GM12878 (cell line): Measurements from ENCODE around the gene SRP68. TPM values are rescaled to one million over a fixed set of nuclear protein-coding genes. Genes with fewer than 3 reads are reported as not detected.

Experiments
- ATF3 ChIP-seq: IDR thresholded peaks from 2 replicates; pipeline ENCODE4 v1.6.1; 2011; ENCODE audit warnings: low read depth, mild to moderate bottlenecking, low read length, moderate library complexity, borderline replicate concordance; ENCODE audit errors: extremely low read depth
- CTCF ChIP-seq, 3 experiments: IDR thresholded peaks in 2 of 3; conservative IDR thresholded peaks in 1 of 3; 2 replicates each; pipeline ENCODE4 v1.5.1; 2011; ENCODE audit warnings: low read depth in 3 of 3, low read length in 3 of 3, mild to moderate bottlenecking in 3 of 3, control low read depth in 2 of 3, moderate library complexity in 2 of 3, inconsistent platforms in 1 of 3, mixed read lengths in 1 of 3; ENCODE audit not compliant: control insufficient read depth in 2 of 3, insufficient read depth in 1 of 3; ENCODE audit errors: extremely low read depth in 1 of 3
- E4F1 ChIP-seq: fragments of 450-650 bp; IDR thresholded peaks from 2 replicates; pipeline ENCODE4 v1.6.1; 2018; ENCODE audit warnings: borderline replicate concordance, mild to moderate bottlenecking; ENCODE audit not compliant: partially characterized antibody
- MLLT1 ChIP-seq: fragments of 450-650 bp; IDR thresholded peaks from 2 replicates; pipeline ENCODE4 v1.6.1; 2016; ENCODE audit warnings: mild to moderate bottlenecking
- PAX8 ChIP-seq: fragments of 450-650 bp; IDR thresholded peaks from 2 replicates; pipeline ENCODE4 v1.6.1; 2017; ENCODE audit warnings: mild to moderate bottlenecking, moderate library complexity
- RB1 ChIP-seq: fragments of 450-650 bp; formaldehyde crosslinking; IDR thresholded peaks from 2 replicates; pipeline ENCODE4 v1.6.1; 2017; ENCODE audit warnings: mild to moderate bottlenecking, borderline replicate concordance
- RBBP5 ChIP-seq: fragments of 200-600 bp; sonication (generic); conservative IDR thresholded peaks from 2 replicates; pipeline ENCODE4 v1.6.1; 2016
- ZBTB40 ChIP-seq: fragments of 450-650 bp; IDR thresholded peaks from 2 replicates; pipeline ENCODE4 v1.6.1; 2016; ENCODE audit warnings: mild to moderate bottlenecking, moderate library complexity, borderline replicate concordance
- ZNF592 ChIP-seq: fragments of 450-650 bp; IDR thresholded peaks from 2 replicates; pipeline ENCODE4 v1.6.1; 2017; ENCODE audit warnings: mild to moderate bottlenecking, moderate library complexity
- ZSCAN29 ChIP-seq: fragments of 450-650 bp; IDR thresholded peaks from 2 replicates; pipeline ENCODE4 v1.6.1; 2017; ENCODE audit warnings: mild to moderate bottlenecking, moderate library complexity
- polyA plus RNA-seq, 11 experiments: library from polyadenylated mRNA; depleted of rRNA in 4 of 11; unstranded in 6 of 11; stranded (reverse) in 5 of 11; fragments of >200 nt; fragmentation: Nextera tagmentation in 4 of 11; fragmentation: Illumina TruSeq in 1 of 11; extraction: Ambion mirVana in 4 of 11; extraction: Trizol in 1 of 11; gene quantifications; 1 replicate in 1 of 11; 2 replicates in 10 of 11; pipeline versions ENCODE4 v1.2.1 to v1.2.3, GENCODE V29; 2011 to 2016; ENCODE audit warnings: inconsistent platforms in 2 of 11, missing spikeins in 2 of 11, low read depth in 1 of 11
- total RNA-seq, 4 experiments: library from RNA; depleted of rRNA in 3 of 4; stranded (reverse); fragments of >200 nt in 3 of 4; fragmentation: Illumina TruSeq in 1 of 4; extraction: Trizol in 1 of 4; gene quantifications; 2 replicates each; pipeline versions ENCODE4 v1.2.1 to v1.2.3, GENCODE V29; 2013 to 2021

The SRP68 gene
- total and polyA plus RNA-seq, 10 of the 15 experiments (the other 5 are each of a cell fraction or from before 2014, with no cell fraction given) = 24.7 to 89.7 (median 62.7) TPM

- TF ChIP-seq ZBTB40 = no peak
- TF ChIP-seq RB1 = no peak
- no peak for TF ChIP-seq MLLT1
- no peak for TF ChIP-seq ZSCAN29
- no peak for TF ChIP-seq E4F1
- TF ChIP-seq ATF3 = no peak
- no peak for TF ChIP-seq RBBP5
- TF ChIP-seq CTCF (IDR thresholded peaks at IDR 0.05 in 2 of 3, conservative IDR thresholded peaks at IDR 0.05 in 1 of 3; ENCODE audit: control insufficient read depth in 2 of 3, extremely low read depth in 1 of 3, insufficient read depth in 1 of 3, low read depth in 3 of 3, low read length in 3 of 3) = peak; percentile 63 to 85 (median 65)
- TF ChIP-seq ZNF592 = no peak
- TF ChIP-seq PAX8 = no peak
Observed at GRCh38 chr17:76005263-76006149, 66.8 kb downstream of the SRP68 start (continued).
